Measurements from ENCODE around the gene SH3RF3.

The SH3RF3 gene

DNA sequence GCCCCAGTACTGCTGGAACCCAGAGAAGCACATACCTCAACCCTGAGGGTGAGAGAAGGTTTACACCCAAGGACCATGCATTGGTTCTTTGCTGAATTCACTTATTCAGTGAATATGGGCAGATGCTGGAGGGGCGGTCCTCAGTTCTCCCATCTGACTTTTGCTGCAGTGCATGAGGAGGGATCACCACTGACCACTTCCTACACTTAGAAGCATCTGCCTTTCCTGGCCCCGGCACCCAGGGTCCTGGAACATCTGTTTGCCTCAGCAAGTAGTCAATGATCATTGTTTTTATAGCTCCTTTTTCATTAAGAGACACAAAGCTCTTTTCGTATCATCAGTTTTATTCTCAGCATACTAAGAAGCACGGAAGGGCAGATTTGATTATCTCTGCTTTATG is 211.4 kb downstream of the SH3RF3 start:
- DNase-seq (ENCODE audit: low read depth) = no peak

- DNase-seq (ENCODE audit: low read depth) = no peak
Observed at GRCh38 chr2:109341355-109342255, 212.6 kb downstream of the SH3RF3 start.

GRCh38 chr2:109342256-109342850 is 213.3 kb downstream of the SH3RF3 start:
- DNase-seq (ENCODE audit: low read depth) = no peak

GRCh38 chr2:109342930-109343329 is 213.9 kb downstream of the SH3RF3 start:
- no peak for DNase-seq (ENCODE audit: low read depth)

DNA sequence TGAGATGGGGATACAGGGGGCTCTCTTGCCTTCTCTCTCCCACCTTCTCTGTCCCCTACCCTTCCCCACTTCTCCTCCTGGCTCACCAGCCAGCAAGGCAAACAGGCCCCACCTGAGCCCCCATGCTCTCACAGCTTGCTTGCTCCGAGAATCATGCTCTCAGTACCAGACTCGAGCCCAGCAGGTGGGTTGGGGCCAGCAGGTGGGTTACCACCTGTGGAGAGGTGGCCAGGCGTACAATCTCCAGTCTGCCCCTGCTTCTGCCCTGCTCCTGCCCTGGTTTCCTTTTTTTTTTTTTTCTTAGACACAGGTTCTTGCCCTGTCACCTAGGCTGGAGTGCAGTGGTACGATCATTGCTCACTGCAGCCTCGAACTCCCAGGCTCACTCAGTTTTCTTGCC is 214.5 kb downstream of the SH3RF3 start:
- DNase-seq (ENCODE audit: low read depth) = no peak

DNA sequence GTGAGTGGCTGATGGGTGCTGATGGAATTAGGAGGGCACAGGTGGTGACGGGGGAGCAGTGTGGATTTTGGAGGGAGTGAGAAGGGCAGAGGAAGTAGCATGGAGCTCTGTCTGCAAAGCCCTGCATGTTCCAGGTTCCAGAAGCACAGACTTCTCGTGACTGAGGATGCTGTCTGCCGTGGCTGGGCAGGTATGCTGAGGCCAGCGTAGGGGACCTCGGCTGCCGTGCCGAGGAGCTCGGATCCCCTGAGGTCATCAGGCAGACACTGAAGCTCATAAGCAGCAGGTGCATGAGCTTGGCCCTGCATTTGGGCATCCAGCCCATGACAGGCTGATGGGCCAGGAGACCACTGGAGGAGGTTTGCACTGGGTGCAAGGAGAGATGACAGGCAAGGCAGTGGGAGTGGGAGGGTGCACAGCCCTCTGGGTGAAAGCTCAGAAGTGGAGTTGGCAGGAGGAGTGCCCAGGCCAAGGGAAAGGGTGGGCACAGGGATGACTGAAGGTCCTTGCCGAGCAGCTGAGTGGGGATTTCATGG is 215.3 kb downstream of the SH3RF3 start:
- no peak for DNase-seq (ENCODE audit: low read depth)

DNA sequence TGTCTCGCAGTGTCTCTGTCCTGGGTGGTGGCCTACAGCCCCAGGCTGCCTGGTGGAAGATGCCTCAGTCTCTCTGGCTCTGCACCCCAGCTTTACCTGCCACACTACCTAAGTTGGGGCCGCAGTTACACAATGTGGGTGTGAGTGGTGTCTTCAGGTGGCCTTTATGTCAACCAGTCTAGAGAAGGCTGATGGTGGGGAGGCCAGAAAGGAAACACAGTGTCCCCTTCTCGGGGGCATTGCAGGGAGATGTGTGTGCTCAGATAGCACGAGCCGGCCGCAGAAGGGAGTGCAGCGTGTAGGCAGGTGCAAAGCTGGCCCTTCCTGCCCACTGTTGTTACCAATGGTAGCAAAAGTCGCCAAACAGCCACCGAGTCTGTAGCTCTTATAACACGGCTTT is 216.1 kb downstream of the SH3RF3 start:
- no peak for DNase-seq (ENCODE audit: low read depth)

- no peak for DNase-seq (ENCODE audit: low read depth)
Observed at GRCh38 chr2:109345653-109346480, 216.9 kb downstream of the SH3RF3 start.

DNA sequence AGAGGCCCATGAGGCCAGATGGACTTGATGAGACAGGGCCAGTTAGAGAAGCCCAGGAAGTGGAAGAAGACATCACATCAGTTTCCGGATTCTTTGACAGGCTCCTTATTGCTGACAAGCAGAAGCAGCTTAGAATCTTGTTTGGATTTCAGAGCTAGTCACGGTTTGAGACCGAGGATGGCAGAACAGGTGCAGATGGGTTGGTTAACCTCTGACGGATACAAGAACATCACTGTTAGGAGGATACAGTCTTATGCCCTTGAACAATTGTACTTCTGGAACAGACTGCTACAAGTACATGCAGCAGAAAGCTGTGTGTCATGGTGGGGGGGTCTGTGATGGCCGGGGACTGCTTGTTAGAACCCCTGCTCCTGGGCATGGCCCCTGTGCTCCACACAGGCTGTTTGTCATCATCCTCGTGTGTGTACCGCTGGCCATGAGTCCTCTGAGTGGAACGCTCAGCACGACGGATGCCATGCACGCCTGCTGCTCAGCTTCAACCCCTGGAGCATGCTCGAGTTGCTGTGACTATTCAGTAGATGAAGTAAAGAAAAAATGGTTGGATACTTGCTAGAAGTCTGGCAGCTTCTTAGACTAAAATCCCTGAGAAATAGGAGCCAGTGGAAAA is 217.7 kb downstream of the SH3RF3 start:
- DNase-seq (ENCODE audit: low read depth) = no peak

DNA sequence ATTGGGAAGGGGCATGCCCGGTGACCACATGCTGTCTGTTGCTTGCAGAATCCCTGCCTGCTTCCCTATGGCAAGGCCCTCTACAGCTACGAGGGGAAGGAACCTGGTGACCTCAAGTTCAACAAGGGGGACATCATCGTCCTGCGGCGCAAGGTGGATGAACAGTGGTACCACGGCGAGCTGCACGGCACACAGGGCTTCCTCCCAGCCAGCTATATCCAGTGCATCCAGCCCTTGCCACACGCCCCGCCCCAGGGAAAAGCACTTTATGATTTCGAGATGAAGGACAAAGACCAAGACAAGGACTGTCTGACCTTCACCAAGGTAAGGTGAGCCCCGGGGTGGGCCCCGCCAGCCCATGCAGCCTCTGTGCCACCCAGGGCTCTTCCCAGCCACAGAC is 218.6 kb downstream of the SH3RF3 start:
- no peak for DNase-seq (ENCODE audit: low read depth)

GRCh38 chr2:109348190-109348589 is 219.2 kb downstream of the SH3RF3 start:
- DNase-seq (ENCODE audit: low read depth) = no peak

- no peak for DNase-seq (ENCODE audit: low read depth)
Observed at GRCh38 chr2:109348671-109349502, 219.9 kb downstream of the SH3RF3 start.

- no peak for DNase-seq (ENCODE audit: low read depth)
Observed at GRCh38 chr2:109349503-109350465, 220.8 kb downstream of the SH3RF3 start.

- DNase-seq (ENCODE audit: low read depth) = no peak
Observed at GRCh38 chr2:109350526-109350925, 221.5 kb downstream of the SH3RF3 start.

GRCh38 chr2:109351164-109351756 is 222.3 kb downstream of the SH3RF3 start:
- DNase-seq (ENCODE audit: low read depth) = peak; percentile 57

- DNase-seq (ENCODE audit: low read depth) = no peak
Observed at GRCh38 chr2:109352056-109352897, 223.3 kb downstream of the SH3RF3 start.

GRCh38 chr2:109352898-109353689 is 224.1 kb downstream of the SH3RF3 start:
- no peak for DNase-seq (ENCODE audit: low read depth)

All from stromal cell of bone marrow (primary cell).